ENCODE data around the gene RFWD3. TPM values are rescaled to one million over a fixed set of nuclear protein-coding genes. Genes with fewer than 3 reads are reported as not detected.

Gene RFWD3
- total RNA-seq, 1 donor: 18.8 TPM

GRCh38 chr16:74607310-74607961, 59.2 kb downstream of the RFWD3 start:
- Histone ChIP-seq H3K4me3 (ENCODE audit: insufficient read depth, low read length) (peak overlapping the region; percentile 96), H3K27ac (ENCODE audit: low read depth, low read length) (peak overlapping the region; percentile 89), H3K36me3 (ENCODE audit: insufficient read depth, low read length) (no peaks in the 10 kb centered on the region), H2AFZ (ENCODE audit: low read length) (peak overlapping the region; percentile 99), H3K79me2 (ENCODE audit: insufficient read depth, low read length) (peaks cover 44% of the 10 kb centered on the region), H3K27me3 (ENCODE audit: insufficient read depth, low read length) (no peaks in the 10 kb centered on the region), H3K9me3 (ENCODE audit: low read depth, low read length) (no peaks in the 10 kb centered on the region), H3K4me2 (ENCODE audit: insufficient read depth, low read length) (peak overlapping the region; percentile 91), H3K4me1 (ENCODE audit: insufficient read depth, low read length) (peaks cover 27% of the 10 kb centered on the region), H4K20me1 (ENCODE audit: insufficient read depth, low read length) (peaks cover 22% of the 10 kb centered on the region)
- no peak for DNase-seq (ENCODE audit: insufficient read length, low spot score, missing footprints)
- no peak for TF ChIP-seq CTCF (IDR thresholded peaks at IDR 0.05; ENCODE audit: extremely low read depth, low read depth, low read length)

GRCh38 chr16:74606521-74607309, 60.0 kb downstream of the RFWD3 start, which contains the start of gene GLG1:
Gene GLG1, minus strand, starts transcription at chr16:74607114. Its CDS starts 20 bp downstream, at chr16:74607094.
- Histone ChIP-seq H3K4me1 (ENCODE audit: insufficient read depth, low read length) (peaks cover 27% of the 10 kb centered on the region), H3K4me3 (ENCODE audit: insufficient read depth, low read length) (peak within 1 kb of the TSS; percentile 96), H3K9me3 (ENCODE audit: low read depth, low read length) (no peaks in the 10 kb centered on the region), H3K36me3 (ENCODE audit: insufficient read depth, low read length) (no peaks in the 10 kb centered on the region), H3K4me2 (ENCODE audit: insufficient read depth, low read length) (peak within 1 kb of the TSS; percentile 91), H2AFZ (ENCODE audit: low read length) (peak within 1 kb of the TSS; percentile 99), H3K79me2 (ENCODE audit: insufficient read depth, low read length) (peaks cover 52% of the 10 kb centered on the region), H3K27me3 (ENCODE audit: insufficient read depth, low read length) (no peaks in the 10 kb centered on the region), H4K20me1 (ENCODE audit: insufficient read depth, low read length) (peaks cover 27% of the 10 kb centered on the region), H3K27ac (ENCODE audit: low read depth, low read length) (peak within 1 kb of the TSS; percentile 89)
- TF ChIP-seq CTCF (IDR thresholded peaks at IDR 0.05; ENCODE audit: extremely low read depth, low read depth, low read length): no peak
- peak; percentile 95 for DNase-seq (ENCODE audit: insufficient read length, low spot score, missing footprints)

GRCh38 chr16:74605746-74606520, 60.7 kb downstream of the RFWD3 start:
- Histone ChIP-seq H4K20me1 (ENCODE audit: insufficient read depth, low read length) (peaks cover 35% of the 10 kb centered on the region), H3K4me3 (ENCODE audit: insufficient read depth, low read length) (peak overlapping the region; percentile 96), H3K4me2 (ENCODE audit: insufficient read depth, low read length) (peak overlapping the region; percentile 91), H3K4me1 (ENCODE audit: insufficient read depth, low read length) (peaks cover 27% of the 10 kb centered on the region), H3K79me2 (ENCODE audit: insufficient read depth, low read length) (peaks cover 59% of the 10 kb centered on the region), H3K36me3 (ENCODE audit: insufficient read depth, low read length) (no peaks in the 10 kb centered on the region), H3K9me3 (ENCODE audit: low read depth, low read length) (no peaks in the 10 kb centered on the region), H3K27ac (ENCODE audit: low read depth, low read length) (peak overlapping the region; percentile 89), H3K27me3 (ENCODE audit: insufficient read depth, low read length) (no peaks in the 10 kb centered on the region), H2AFZ (ENCODE audit: low read length) (peak overlapping the region; percentile 99)
- no peak for TF ChIP-seq CTCF (IDR thresholded peaks at IDR 0.05; ENCODE audit: extremely low read depth, low read depth, low read length)
- DNase-seq (ENCODE audit: insufficient read length, low spot score, missing footprints): no peak

Data from osteoblast (primary cell).